Central memory CD4-positive, alpha-beta T cell (primary cell): ENCODE results near the gene EGLN3.
"Not testable (repeated sequence)": the region's sequence is repeated elsewhere in the genome, so short reads cannot be mapped to it uniquely, and the experiment has no call there.

ENCODE experiments used
- DNase-seq: peaks from one replicate; pipeline ENCODE4 v3.0.0; 2022
- total RNA-seq, 3 experiments: gene quantifications; one replicate each; lab custom pipeline; 2026; lab: John Stamatoyannopoulos, UW

EGLN3 gene
- total RNA-seq = 6.2 to 11.1 (median 8.2) reads per million in 3 experiments

GRCh38 chr14:33950320-33951182 lies at the start of gene EGLN3:
Gene EGLN3 (minus strand): TSS chr14:33951074. CDS start chr14:33950752, 322 bp downstream.
- peak; percentile 33 for DNase-seq

- no peak for DNase-seq
Measured at GRCh38 chr14:34000396-34000795, 49.5 kb upstream of the EGLN3 start.

GRCh38 chr14:33999771-34000291 lies 49.0 kb upstream of the EGLN3 start:
- no peak for DNase-seq

GRCh38 chr14:33997611-33998010 lies 46.7 kb upstream of the EGLN3 start:
- no peak for DNase-seq

- DNase-seq = no peak
Measured at GRCh38 chr14:33996462-33996861, 45.6 kb upstream of the EGLN3 start.

- no peak for DNase-seq
Measured at GRCh38 chr14:33993246-33993645, 42.4 kb upstream of the EGLN3 start.

- no peak for DNase-seq
Measured at GRCh38 chr14:33992274-33993007, 41.6 kb upstream of the EGLN3 start.

- no peak for DNase-seq
Measured at GRCh38 chr14:33990790-33991189, 39.9 kb upstream of the EGLN3 start.

GRCh38 chr14:33987565-33988080 lies 36.7 kb upstream of the EGLN3 start:
- DNase-seq = no peak

- no peak for DNase-seq
Measured at GRCh38 chr14:33986804-33987203, 35.9 kb upstream of the EGLN3 start.

GRCh38 chr14:33985242-33985641 lies 34.4 kb upstream of the EGLN3 start:
- DNase-seq = no peak

GRCh38 chr14:33979613-33980276 lies 28.9 kb upstream of the EGLN3 start:
- no peak for DNase-seq

- DNase-seq = no peak
Measured at GRCh38 chr14:33978892-33979612, 28.2 kb upstream of the EGLN3 start.

- DNase-seq = no peak
Measured at GRCh38 chr14:33972583-33973081, 21.8 kb upstream of the EGLN3 start.

- not testable (repeated sequence) for DNase-seq
Measured at GRCh38 chr14:33969846-33970245, 19.0 kb upstream of the EGLN3 start.

- DNase-seq = no peak
Measured at GRCh38 chr14:33968722-33969121, 17.8 kb upstream of the EGLN3 start.

GRCh38 chr14:33967138-33967537 lies 16.3 kb upstream of the EGLN3 start:
- DNase-seq = no peak

GRCh38 chr14:33966276-33966675 lies 15.4 kb upstream of the EGLN3 start:
- DNase-seq = no peak

- DNase-seq = no peak
Measured at GRCh38 chr14:33964599-33965317, 13.9 kb upstream of the EGLN3 start.

- no peak for DNase-seq
Measured at GRCh38 chr14:33963892-33964291, 13.0 kb upstream of the EGLN3 start.

GRCh38 chr14:33962466-33962865 lies 11.6 kb upstream of the EGLN3 start:
- not testable (repeated sequence) for DNase-seq
